NCI-H345 (cell line): ENCODE results near the gene C10orf95.

Experiments used
- DNase-seq: peaks from one replicate; lab custom pipeline; 2025; lab: John Stamatoyannopoulos, UW

Gene C10orf95

DNA sequence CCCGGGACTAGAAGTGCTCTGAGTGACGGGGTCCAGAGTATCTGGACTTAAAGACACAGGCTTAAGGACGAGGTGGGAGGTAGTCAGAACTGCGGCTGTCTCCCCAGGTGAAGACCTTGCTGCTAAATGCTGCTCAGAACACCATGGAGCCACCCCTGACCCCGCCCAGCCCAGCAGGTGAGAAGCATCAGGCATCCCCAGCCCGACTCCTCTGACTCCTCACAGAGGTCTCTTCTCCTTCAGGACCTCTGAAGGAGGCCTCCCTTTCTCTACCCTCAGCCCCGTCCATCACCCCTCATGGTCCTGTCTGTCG is 50.0 kb downstream of the C10orf95 start:
- DNase-seq = no peak

DNA sequence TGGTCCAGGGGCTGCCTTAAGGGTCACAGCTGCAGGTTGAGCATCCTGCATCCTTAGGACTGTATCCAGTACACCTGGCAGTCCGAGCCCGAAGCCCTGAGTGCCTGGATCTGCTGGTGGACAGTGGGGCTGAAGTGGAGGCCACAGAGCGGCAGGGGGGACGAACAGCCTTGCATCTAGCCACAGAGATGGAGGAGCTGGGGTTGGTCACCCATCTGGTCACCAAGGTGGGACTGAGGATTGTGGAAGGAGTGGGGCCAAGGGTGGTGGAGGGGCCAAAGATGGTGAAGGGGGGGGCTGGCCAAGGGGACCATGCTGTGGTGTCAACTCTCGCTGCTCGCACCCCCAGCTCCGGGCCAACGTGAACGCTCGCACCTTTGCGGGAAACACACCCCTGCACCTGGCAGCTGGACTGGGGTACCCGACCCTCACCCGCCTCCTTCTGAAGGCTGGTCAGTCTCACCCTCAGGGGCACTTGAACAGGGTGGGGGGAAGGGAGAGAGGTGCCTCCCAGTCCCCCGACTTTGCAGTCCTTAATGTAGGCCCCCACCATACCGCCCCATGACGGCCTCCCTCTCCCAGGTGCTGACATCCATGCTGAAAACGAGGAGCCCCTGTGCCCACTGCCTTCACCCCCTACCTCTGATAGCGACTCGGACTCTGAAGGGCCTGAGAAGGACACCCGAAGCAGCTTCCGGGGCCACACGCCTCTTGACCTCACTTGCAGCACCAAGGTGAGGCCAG is 50.6 kb downstream of the C10orf95 start:
- no peak for DNase-seq

DNA sequence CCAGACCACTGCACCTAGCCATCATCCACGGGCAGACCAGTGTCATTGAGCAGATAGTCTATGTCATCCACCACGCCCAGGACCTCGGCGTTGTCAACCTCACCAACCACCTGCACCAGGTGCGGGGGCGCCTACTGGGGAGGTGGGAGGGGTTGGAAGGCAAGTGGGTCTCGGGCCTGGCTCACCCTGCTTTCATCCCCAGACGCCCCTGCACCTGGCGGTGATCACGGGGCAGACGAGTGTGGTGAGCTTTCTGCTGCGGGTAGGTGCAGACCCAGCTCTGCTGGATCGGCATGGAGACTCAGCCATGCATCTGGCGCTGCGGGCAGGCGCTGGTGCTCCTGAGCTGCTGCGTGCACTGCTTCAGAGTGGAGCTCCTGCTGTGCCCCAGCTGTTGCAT is 51.3 kb downstream of the C10orf95 start:
- DNase-seq = peak; percentile 43
